Gastrocnemius medialis (tissue), 4 donors: ENCODE data around the gene PSMG2. TPM values are rescaled to one million over a fixed set of nuclear protein-coding genes. Genes with fewer than 3 reads are reported as not detected.

Experiments used
- ATAC-seq, 2 donors: fragments of 150-250 bp; one replicate each; pipeline ENCODE4 v1.9.1; 2016
- DNase-seq, 2 donors: peaks; one replicate each; pipeline ENCODE4 v3.0.0-alpha.2; 2019
- H3K27ac ChIP-seq, 4 donors: fragments of 200-600 bp; sonication (generic); 1 replicate in 1 of 4; 2 replicates in 3 of 4; pipeline ENCODE4 v1.5.1; 2016 to 2018; ENCODE audit warnings: mild to moderate bottlenecking in 2 of 4, moderate library complexity in 1 of 4
- H3K27me3 ChIP-seq, 3 donors: fragments of 200-600 bp; sonication (generic) in 2 of 3; 1 replicate in 1 of 3; 2 replicates in 2 of 3; pipeline versions ENCODE4 v1.5.1 to v1.6.0; 2016 to 2019; ENCODE audit warnings: mild to moderate bottlenecking in 1 of 3, moderate library complexity in 1 of 3
- H3K36me3 ChIP-seq, 2 donors: fragments of 200-600 bp; sonication (generic) in 1 of 2; one replicate each; pipeline ENCODE4 v1.5.1; 2017 to 2018
- H3K4me1 ChIP-seq, 2 donors: fragments of 200-600 bp; sonication (generic) in 1 of 2; one replicate each; pipeline ENCODE4 v1.5.1; 2016 to 2017; ENCODE audit warnings: mild to moderate bottlenecking in 2 of 2
- H3K4me3 ChIP-seq, 4 donors: fragments of 200-600 bp; sonication (generic) in 3 of 4; 1 replicate in 1 of 4; 2 replicates in 3 of 4; pipeline ENCODE4 v1.5.1; 2016 to 2019; ENCODE audit warnings: mild to moderate bottlenecking in 2 of 4
- H3K9me3 ChIP-seq, 3 donors: fragments of 200-600 bp; sonication (generic) in 2 of 3; 1 replicate in 1 of 3; 2 replicates in 2 of 3; pipeline ENCODE4 v1.5.1; 2016 to 2019
- POLR2A ChIP-seq, 2 donors: fragments of 450-650 bp; IDR thresholded peaks; one replicate each; pipeline ENCODE4 v1.6.1; 2017; ENCODE audit warnings: antibody characterized with exemption in 2 of 2, mild to moderate bottlenecking in 2 of 2, moderate library complexity in 2 of 2
- in situ Hi-C, 4 donors: fragments of 200-750 bp; cut with MboI; loops; one replicate each; pipeline versions ENCODE4 v1.15.0 to v1.8.0; 2017; ENCODE audit warnings: low sequenced_read_pairs in 4 of 4
- intact Hi-C: fragments of 100-400 bp; cut with DNase I; formaldehyde crosslinking; loops from one replicate; pipeline ENCODE4 v1.15.1; 2023; ENCODE audit warnings: low total_unique reads
- total RNA-seq, 4 donors: library from RNA; depleted of rRNA; stranded (reverse); fragments of >200 nt; gene quantifications; one replicate each; pipeline versions ENCODE4 v1.1.0 to v1.2.3, GENCODE V29; 2016
- TF ChIP-seq, protein P1 (sequence below), 5 experiments: fragments of 450-650 bp in 3 of 5; fragments of 200-600 bp in 2 of 5; sonication (generic) in 2 of 5; IDR thresholded peaks in 4 of 5; conservative IDR thresholded peaks in 1 of 5; 1 replicate in 4 of 5; 2 replicates in 1 of 5; pipeline ENCODE4 v1.5.1; 2016 to 2019; ENCODE audit warnings: antibody characterized with exemption in 5 of 5, mild to moderate bottlenecking in 3 of 5, moderate library complexity in 3 of 5

The PSMG2 gene
- total RNA-seq, 4 donors from 2014 or later: 49.6 to 94.2 (median 63.4) TPM

DNA sequence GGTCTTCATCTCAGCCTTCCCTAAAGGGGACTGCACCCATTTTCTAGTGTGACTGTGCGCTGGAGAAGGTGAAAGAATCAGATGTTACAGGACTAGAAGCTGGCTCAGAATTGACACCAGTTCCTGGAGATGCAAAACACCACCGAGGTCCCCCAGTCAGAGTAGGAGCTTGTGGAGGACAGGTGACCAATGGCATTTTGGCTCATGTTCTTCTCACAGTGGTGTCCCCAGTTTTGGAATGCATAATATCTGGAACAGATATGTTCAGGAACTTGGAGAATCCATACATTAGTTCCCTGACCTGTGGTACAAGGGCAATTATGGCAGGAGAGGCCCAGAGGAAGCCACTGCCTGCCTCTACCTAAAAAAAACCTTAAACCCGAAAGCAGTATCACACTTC lies 66.3 kb downstream of the PSMG2 start:
- intact Hi-C loops: no loop called here
- Histone ChIP-seq H3K36me3 (no peaks in the 10 kb centered on the region), H3K4me1 (no peaks in the 10 kb centered on the region), H3K9me3 (no peaks in the 10 kb centered on the region), H3K27me3 (no peaks in the 10 kb centered on the region), H3K27ac (no peak overlapping the region), H3K4me3 (no peak overlapping the region)
- in situ Hi-C loops: no loop called here
- ATAC-seq: no peak
- no peak for DNase-seq
- TF ChIP-seq, protein P1, sequence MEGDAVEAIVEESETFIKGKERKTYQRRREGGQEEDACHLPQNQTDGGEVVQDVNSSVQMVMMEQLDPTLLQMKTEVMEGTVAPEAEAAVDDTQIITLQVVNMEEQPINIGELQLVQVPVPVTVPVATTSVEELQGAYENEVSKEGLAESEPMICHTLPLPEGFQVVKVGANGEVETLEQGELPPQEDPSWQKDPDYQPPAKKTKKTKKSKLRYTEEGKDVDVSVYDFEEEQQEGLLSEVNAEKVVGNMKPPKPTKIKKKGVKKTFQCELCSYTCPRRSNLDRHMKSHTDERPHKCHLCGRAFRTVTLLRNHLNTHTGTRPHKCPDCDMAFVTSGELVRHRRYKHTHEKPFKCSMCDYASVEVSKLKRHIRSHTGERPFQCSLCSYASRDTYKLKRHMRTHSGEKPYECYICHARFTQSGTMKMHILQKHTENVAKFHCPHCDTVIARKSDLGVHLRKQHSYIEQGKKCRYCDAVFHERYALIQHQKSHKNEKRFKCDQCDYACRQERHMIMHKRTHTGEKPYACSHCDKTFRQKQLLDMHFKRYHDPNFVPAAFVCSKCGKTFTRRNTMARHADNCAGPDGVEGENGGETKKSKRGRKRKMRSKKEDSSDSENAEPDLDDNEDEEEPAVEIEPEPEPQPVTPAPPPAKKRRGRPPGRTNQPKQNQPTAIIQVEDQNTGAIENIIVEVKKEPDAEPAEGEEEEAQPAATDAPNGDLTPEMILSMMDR (IDR thresholded peaks at IDR 0.05 in 4 of 5, conservative IDR thresholded peaks at IDR 0.05 in 1 of 5): no peak
- no peak for TF ChIP-seq POLR2A (IDR thresholded peaks at IDR 0.05)

DNA sequence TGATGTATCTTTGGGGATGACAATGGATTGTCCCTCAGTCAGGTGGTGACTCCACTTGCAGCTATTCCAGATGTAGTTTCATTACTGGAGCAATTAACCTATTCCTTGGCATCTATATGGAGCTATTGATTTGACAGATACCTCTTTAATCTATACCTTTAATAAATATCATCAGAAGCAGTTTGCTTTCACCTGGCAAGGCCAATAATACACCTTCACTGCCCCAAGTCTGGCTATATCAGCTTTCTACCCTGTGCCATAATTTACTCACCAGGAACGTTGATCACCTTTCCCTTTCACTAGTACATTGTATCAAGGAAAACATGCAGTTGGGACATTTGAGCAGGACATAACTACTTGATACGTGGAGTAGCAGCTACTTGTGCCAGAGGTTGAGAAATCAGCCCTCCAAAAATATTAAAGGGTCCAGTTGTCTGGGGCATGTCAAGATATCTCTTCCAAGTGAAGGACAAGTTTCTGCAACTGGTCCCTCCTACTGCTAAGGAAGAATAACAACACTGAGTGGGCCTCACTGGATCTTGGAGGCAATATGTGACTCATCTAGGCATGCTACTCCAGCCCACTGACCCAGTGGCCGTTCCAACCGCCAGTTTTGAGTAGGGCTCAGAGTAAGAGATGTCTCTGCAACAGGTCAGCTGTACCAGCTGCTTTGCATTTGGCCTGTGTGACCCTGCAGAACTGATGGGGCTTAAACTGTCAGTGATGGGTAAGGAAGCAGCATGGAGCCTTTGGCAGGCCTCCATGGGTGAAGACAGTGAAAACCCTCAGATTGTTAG lies 67.0 kb downstream of the PSMG2 start:
- H3K4me3 ChIP-seq: no peak overlapping the region
- TF ChIP-seq, protein P1 (IDR thresholded peaks at IDR 0.05 in 4 of 5, conservative IDR thresholded peaks at IDR 0.05 in 1 of 5): no peak
- no peak for TF ChIP-seq POLR2A (IDR thresholded peaks at IDR 0.05)
- H3K4me1 ChIP-seq: no peaks in the 10 kb centered on the region
- in situ Hi-C loops (no loop called here), intact Hi-C loops (no loop called here)
- no peak overlapping the region for H3K27ac ChIP-seq
- H3K9me3 ChIP-seq: no peaks in the 10 kb centered on the region
- DNase-seq (no peak), ATAC-seq (no peak)
- no peaks in the 10 kb centered on the region for H3K27me3 ChIP-seq
- no peaks in the 10 kb centered on the region for H3K36me3 ChIP-seq

DNA sequence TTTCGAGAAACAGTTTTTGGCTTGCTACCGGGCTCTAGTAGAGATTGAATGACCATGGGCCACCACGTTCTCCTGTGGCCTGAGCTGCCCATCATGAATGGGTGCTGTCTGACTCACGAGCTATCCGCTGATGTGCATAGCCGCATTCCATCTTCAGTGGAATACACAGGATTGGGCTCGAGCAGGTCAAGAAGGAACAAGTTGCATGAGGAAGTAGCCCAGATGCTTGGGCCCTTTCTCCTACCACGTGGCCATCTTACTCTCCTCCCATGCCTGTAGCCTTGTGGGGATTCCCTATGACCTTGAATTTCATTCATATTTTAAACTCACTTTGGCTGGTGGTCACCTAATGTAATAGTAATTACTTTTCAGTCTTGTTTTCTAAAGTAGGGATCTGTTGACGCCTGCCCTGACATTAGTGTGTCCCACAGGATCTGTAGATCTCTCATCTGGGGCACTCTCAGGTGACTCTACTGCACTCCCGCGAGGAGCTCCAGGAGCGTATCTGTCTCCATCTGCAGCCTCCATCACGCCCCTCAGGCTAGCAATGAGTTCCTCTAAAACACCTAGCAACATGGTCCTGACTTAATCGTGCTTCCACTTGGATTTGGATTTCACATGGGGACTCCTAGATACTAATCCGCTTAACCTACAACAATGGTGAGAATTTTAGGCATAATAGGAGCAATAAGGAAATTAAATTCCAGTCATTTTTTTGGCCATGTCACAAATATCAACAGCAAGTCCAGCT lies 67.8 kb downstream of the PSMG2 start:
- Histone ChIP-seq H3K9me3 (no peaks in the 10 kb centered on the region), H3K36me3 (no peaks in the 10 kb centered on the region), H3K4me3 (no peak overlapping the region), H3K27ac (no peak overlapping the region), H3K27me3 (no peaks in the 10 kb centered on the region), H3K4me1 (no peaks in the 10 kb centered on the region)
- intact Hi-C loops (no loop called here), in situ Hi-C loops (no loop called here)
- DNase-seq: no peak
- no peak for ATAC-seq
- no peak for TF ChIP-seq POLR2A (IDR thresholded peaks at IDR 0.05)

DNA sequence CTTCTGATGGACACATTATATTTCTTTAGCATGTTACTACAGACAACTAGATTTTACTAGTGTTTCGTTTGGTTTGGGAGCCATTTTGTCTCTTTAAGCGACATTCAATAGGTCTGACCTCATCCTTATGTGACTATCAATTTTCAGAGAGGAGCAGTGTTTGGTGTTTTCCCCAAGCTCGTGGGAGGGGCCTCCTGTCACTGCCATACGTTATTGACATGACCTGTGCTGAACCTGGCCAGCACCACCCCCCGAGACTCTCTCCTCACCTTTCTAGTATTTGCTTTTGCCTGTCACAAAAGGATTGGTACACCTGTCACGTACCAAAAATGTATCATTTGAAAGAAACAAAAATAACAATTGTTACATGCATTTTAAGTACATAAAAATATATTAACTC lies 69.3 kb downstream of the PSMG2 start:
- no peaks in the 10 kb centered on the region for H3K36me3 ChIP-seq
- no peak for DNase-seq
- no peak overlapping the region for H3K4me3 ChIP-seq
- no peak overlapping the region for H3K27ac ChIP-seq
- TF ChIP-seq, protein P1 (IDR thresholded peaks at IDR 0.05 in 4 of 5, conservative IDR thresholded peaks at IDR 0.05 in 1 of 5): no peak
- TF ChIP-seq POLR2A (IDR thresholded peaks at IDR 0.05): no peak
- ATAC-seq: no peak
- H3K27me3 ChIP-seq: no peaks in the 10 kb centered on the region
- no peaks in the 10 kb centered on the region for H3K4me1 ChIP-seq
- no peaks in the 10 kb centered on the region for H3K9me3 ChIP-seq
- in situ Hi-C loops (no loop called here), intact Hi-C loops (no loop called here)

DNA sequence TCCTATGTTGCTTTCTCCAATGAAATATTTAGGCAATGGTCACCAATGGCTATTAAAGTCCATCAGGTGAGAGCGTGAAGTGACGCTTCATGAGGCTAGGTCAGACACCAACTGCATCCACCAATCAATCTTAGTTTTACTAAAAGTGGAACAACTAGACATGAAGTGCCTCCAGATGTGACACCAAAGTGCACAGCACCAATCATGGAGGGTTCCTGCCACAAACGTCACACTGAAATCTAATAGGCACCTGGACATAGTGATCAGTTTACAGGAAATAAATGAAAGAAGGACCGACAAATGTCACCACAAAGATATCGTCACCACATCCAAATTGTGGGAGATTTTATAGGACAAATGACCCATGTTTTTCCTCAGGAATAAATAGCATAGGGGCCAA lies 70.5 kb downstream of the PSMG2 start:
- Histone ChIP-seq H3K27ac (no peak overlapping the region), H3K36me3 (no peaks in the 10 kb centered on the region), H3K9me3 (no peaks in the 10 kb centered on the region), H3K4me3 (no peak overlapping the region), H3K4me1 (no peaks in the 10 kb centered on the region), H3K27me3 (no peaks in the 10 kb centered on the region)
- no peak for ATAC-seq
- in situ Hi-C loops (no loop called here), intact Hi-C loops (no loop called here)
- no peak for TF ChIP-seq POLR2A (IDR thresholded peaks at IDR 0.05)
- TF ChIP-seq, protein P1 (IDR thresholded peaks at IDR 0.05 in 4 of 5, conservative IDR thresholded peaks at IDR 0.05 in 1 of 5): no peak
- no peak for DNase-seq
